Prostate gland (tissue), 2 donors: ENCODE data around the gene SPAG6.

Source experiments
- POLR2A ChIP-seq: fragments of 450-650 bp; IDR thresholded peaks from one replicate; pipeline ENCODE4 v1.6.1; 2016; ENCODE audit warnings: antibody characterized with exemption, mild to moderate bottlenecking
- TF ChIP-seq, protein P1 (sequence below), 4 experiments: fragments of 200-600 bp in 2 of 4; fragments of 450-650 bp in 2 of 4; sonication (generic) in 2 of 4; IDR thresholded peaks; 1 replicate in 3 of 4; 2 replicates in 1 of 4; pipeline ENCODE4 v1.5.1; 2016 to 2019; ENCODE audit warnings: antibody characterized with exemption in 4 of 4, mild to moderate bottlenecking in 2 of 4, moderate library complexity in 2 of 4

DNA sequence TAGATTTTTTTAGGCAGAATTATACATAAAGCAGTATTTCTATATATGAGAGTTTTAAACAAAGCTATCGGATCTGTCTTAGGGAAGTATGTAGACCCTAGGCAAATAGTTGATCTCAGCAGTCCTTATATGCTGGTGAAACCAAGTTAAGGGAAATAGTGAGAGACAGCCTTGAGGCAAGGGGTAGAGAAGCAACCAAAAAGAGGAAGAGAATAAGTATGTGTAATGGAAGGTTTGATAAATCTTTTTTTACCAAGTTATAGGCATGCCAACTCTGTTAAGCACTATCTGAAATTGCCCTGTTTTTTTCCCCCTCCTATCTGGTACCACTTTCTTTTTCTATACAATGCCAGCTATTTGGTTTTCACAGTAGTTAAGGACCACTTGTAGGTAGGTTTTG, 19.9 kb downstream of the SPAG6 start:
- TF ChIP-seq, protein P1, sequence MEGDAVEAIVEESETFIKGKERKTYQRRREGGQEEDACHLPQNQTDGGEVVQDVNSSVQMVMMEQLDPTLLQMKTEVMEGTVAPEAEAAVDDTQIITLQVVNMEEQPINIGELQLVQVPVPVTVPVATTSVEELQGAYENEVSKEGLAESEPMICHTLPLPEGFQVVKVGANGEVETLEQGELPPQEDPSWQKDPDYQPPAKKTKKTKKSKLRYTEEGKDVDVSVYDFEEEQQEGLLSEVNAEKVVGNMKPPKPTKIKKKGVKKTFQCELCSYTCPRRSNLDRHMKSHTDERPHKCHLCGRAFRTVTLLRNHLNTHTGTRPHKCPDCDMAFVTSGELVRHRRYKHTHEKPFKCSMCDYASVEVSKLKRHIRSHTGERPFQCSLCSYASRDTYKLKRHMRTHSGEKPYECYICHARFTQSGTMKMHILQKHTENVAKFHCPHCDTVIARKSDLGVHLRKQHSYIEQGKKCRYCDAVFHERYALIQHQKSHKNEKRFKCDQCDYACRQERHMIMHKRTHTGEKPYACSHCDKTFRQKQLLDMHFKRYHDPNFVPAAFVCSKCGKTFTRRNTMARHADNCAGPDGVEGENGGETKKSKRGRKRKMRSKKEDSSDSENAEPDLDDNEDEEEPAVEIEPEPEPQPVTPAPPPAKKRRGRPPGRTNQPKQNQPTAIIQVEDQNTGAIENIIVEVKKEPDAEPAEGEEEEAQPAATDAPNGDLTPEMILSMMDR (IDR thresholded peaks at IDR 0.05): no peak
- no peak for TF ChIP-seq POLR2A
